ENCODE results near the gene PDSS2.
"Not testable (repeated sequence)": the region's sequence is repeated elsewhere in the genome, so short reads cannot be mapped to it uniquely, and the experiment has no call there.

The PDSS2 gene

GRCh38 chr6:107121964-107122495 lies 337.3 kb downstream of the PDSS2 start:
- H3K4me3 ChIP-seq (replicated peaks in 1 of 2; ENCODE audit: low read depth in 2 of 2, low read length in 2 of 2), result no peak overlapping the region
- DNase-seq (ENCODE audit: low read depth in 2 of 2), result no peak
- TF ChIP-seq CTCF (IDR thresholded peaks at IDR 0.05; ENCODE audit: low read depth, low read length), result no peak

GRCh38 chr6:107121266-107121665 lies 338.1 kb downstream of the PDSS2 start:
- TF ChIP-seq CTCF (IDR thresholded peaks at IDR 0.05; ENCODE audit: low read depth, low read length), result no peak
- H3K4me3 ChIP-seq (replicated peaks in 1 of 2; ENCODE audit: low read depth in 2 of 2, low read length in 2 of 2), result no peak overlapping the region
- no peak for DNase-seq (ENCODE audit: low read depth in 2 of 2)

GRCh38 chr6:107120404-107120803 lies 339.0 kb downstream of the PDSS2 start:
- DNase-seq (ENCODE audit: low read depth in 2 of 2), result no peak
- no peak for TF ChIP-seq CTCF (IDR thresholded peaks at IDR 0.05; ENCODE audit: low read depth, low read length)
- H3K4me3 ChIP-seq (replicated peaks in 1 of 2; ENCODE audit: low read depth in 2 of 2, low read length in 2 of 2), result no peak overlapping the region

- no peak for TF ChIP-seq CTCF (IDR thresholded peaks at IDR 0.05; ENCODE audit: low read depth, low read length)
- H3K4me3 ChIP-seq (replicated peaks in 1 of 2; ENCODE audit: low read depth in 2 of 2, low read length in 2 of 2), result no peak overlapping the region
- no peak for DNase-seq (ENCODE audit: low read depth in 2 of 2)
Measured at GRCh38 chr6:107118976-107119375, 340.4 kb downstream of the PDSS2 start.

GRCh38 chr6:107118540-107118939 lies 340.8 kb downstream of the PDSS2 start:
- not testable (repeated sequence) for H3K4me3 ChIP-seq (replicated peaks in 1 of 2; ENCODE audit: low read depth in 2 of 2, low read length in 2 of 2); DNase-seq (ENCODE audit: low read depth in 2 of 2)

- no peak overlapping the region for H3K4me3 ChIP-seq (replicated peaks in 1 of 2; ENCODE audit: low read depth in 2 of 2, low read length in 2 of 2)
- no peak for DNase-seq (ENCODE audit: low read depth in 2 of 2)
- no peak for TF ChIP-seq CTCF (IDR thresholded peaks at IDR 0.05; ENCODE audit: low read depth, low read length)
Measured at GRCh38 chr6:107116931-107117330, 342.4 kb downstream of the PDSS2 start.

GRCh38 chr6:107116328-107116892 lies 343.0 kb downstream of the PDSS2 start:
- peak overlapping the region; percentile 60 to 61 for H3K4me3 ChIP-seq (replicated peaks in 1 of 2; ENCODE audit: low read depth in 2 of 2, low read length in 2 of 2)
- peak; percentile 12 for TF ChIP-seq CTCF (IDR thresholded peaks at IDR 0.05; ENCODE audit: low read depth, low read length)
- peak in 1 of 2 donors; percentile 25 for DNase-seq (ENCODE audit: low read depth in 2 of 2)
